Lung (tissue), 12 donors: Measurements from ENCODE around the gene DENND5A. TPM values are rescaled to one million over a fixed set of nuclear protein-coding genes. Genes with fewer than 3 reads are reported as not detected.

Experiments
- ATAC-seq: fragments of 200-7000 bp; cut with Tn5 transposase; one replicate; pipeline ENCODE4 v1.9.1; 2020; ENCODE audit warnings: moderate number of reproducible peaks; ENCODE audit not compliant: insufficient read depth, low FRiP score
- DNase-seq, 3 donors: peaks; one replicate each; pipeline ENCODE4 v3.0.0-alpha.2; 2013 to 2017
- H3K27ac ChIP-seq, 2 donors: one replicate each; pipeline ENCODE4 v1.5.1; 2013; ENCODE audit warnings: mild to moderate bottlenecking in 2 of 2, moderate library complexity in 2 of 2, control low read depth in 1 of 2, inconsistent platforms in 1 of 2, low read depth in 1 of 2, low read length in 1 of 2
- H3K27me3 ChIP-seq, 3 donors: one replicate each; pipeline ENCODE4 v1.5.1; 2013; ENCODE audit warnings: low read length in 2 of 3; ENCODE audit not compliant: control insufficient read depth in 3 of 3, insufficient read depth in 3 of 3
- H3K36me3 ChIP-seq, 4 donors: one replicate each; pipeline ENCODE4 v1.5.1; 2013; ENCODE audit warnings: low read length in 4 of 4, mild to moderate bottlenecking in 1 of 4, moderate library complexity in 1 of 4; ENCODE audit not compliant: control insufficient read depth in 4 of 4, insufficient read depth in 4 of 4
- H3K4me1 ChIP-seq, 5 donors: one replicate each; pipeline ENCODE4 v1.5.1; 2013; ENCODE audit warnings: low read length in 5 of 5, mild to moderate bottlenecking in 2 of 5, moderate library complexity in 1 of 5; ENCODE audit not compliant: control insufficient read depth in 5 of 5, insufficient read depth in 5 of 5
- H3K4me3 ChIP-seq: one replicate; pipeline ENCODE4 v1.5.1; 2013; ENCODE audit warnings: mild to moderate bottlenecking, control low read depth, moderate library complexity
- H3K9ac ChIP-seq, 2 donors: one replicate each; pipeline ENCODE4 v1.5.1; 2013; ENCODE audit warnings: low read length in 2 of 2, control low read depth in 1 of 2; ENCODE audit not compliant: insufficient read depth in 1 of 2
- H3K9me3 ChIP-seq, 4 donors: one replicate each; pipeline ENCODE4 v1.5.1; 2013; ENCODE audit warnings: low read length in 3 of 4, mild to moderate bottlenecking in 1 of 4, moderate library complexity in 1 of 4; ENCODE audit not compliant: control insufficient read depth in 4 of 4, insufficient read depth in 3 of 4
- CTCF ChIP-seq: IDR thresholded peaks from 2 replicates; pipeline ENCODE4 v1.5.1; 2012; ENCODE audit warnings: mild to moderate bottlenecking; ENCODE audit errors: control extremely low read depth, extremely low read depth
- WGBS, 2 donors: extraction: QIAGEN DNeasy Blood & Tissue Kit; methylation state at CpG; one replicate each; pipeline ENCODE4 v1.1.7; 2013; 5-methylcytosine and 5-hydroxymethylcytosine counted together
- polyA plus RNA-seq, 2 donors: library from polyadenylated mRNA; stranded (reverse); fragments of 200-250 nt; gene quantifications; one replicate each; pipeline ENCODE4 v1.2.1, GENCODE V29; 2013
- total RNA-seq, 2 donors: library from RNA; depleted of rRNA in 1 of 2; stranded (reverse); fragments of >200 nt in 1 of 2; gene quantifications; one replicate each; pipeline ENCODE4 v1.2.1, GENCODE V29; 2014 to 2021
- donor health status: control.
- donor health status: control.
- donor health status: Bipolar disorder and iron deficiency.
- donor health status: healthy.
- donor health status: DM: yes; HTN: yes; CAD: no.

The DENND5A gene
- total and polyA plus RNA-seq, 4 donors, result 20.8 to 152 (median 112) TPM

GRCh38 chr11:9143721-9144120, 121.4 kb downstream of the DENND5A start:
- H3K9me3 ChIP-seq, result no peaks in the 10 kb centered on the region
- no peak overlapping the region for H3K9ac ChIP-seq
- peaks cover 49 to 69% (median 58%) of the 10 kb centered on the region in 4 donors for H3K36me3 ChIP-seq
- H3K4me3 ChIP-seq, result no peak overlapping the region
- H3K4me1 ChIP-seq, result peaks cover 0 to 7% (median 0%) of the 10 kb centered on the region in 5 donors
- WGBS, 2 donors, result 98 to 100% methylated on average over 1 of the region's 1 CpG
- no peak overlapping the region for H3K27ac ChIP-seq
- H3K27me3 ChIP-seq, result no peaks in the 10 kb centered on the region
- TF ChIP-seq CTCF, result no peak
- ATAC-seq, result no peak
- no peak for DNase-seq

- H3K9me3 ChIP-seq, result no peaks in the 10 kb centered on the region
- H3K36me3 ChIP-seq, result peaks cover 51 to 59% (median 57%) of the 10 kb centered on the region in 4 donors
- H3K27me3 ChIP-seq, result no peaks in the 10 kb centered on the region
- peaks cover 0 to 9% (median 0%) of the 10 kb centered on the region in 5 donors for H3K4me1 ChIP-seq
- H3K27ac ChIP-seq, result no peak overlapping the region
- H3K9ac ChIP-seq, result no peak overlapping the region
- ATAC-seq (no peak), DNase-seq (no peak)
- no peak for TF ChIP-seq CTCF
- 94 to 97% methylated on average over 7 of the region's 7 CpGs for WGBS, 2 donors
- H3K4me3 ChIP-seq, result no peak overlapping the region
These were observed 122.4 kb downstream of the DENND5A start for GRCh38 chr11:9142732-9143131.

- ATAC-seq, result no peak
- Histone ChIP-seq H3K4me1 (peaks cover 0 to 12% (median 6%) of the 10 kb centered on the region in 5 donors), H3K36me3 (peaks cover 39 to 49% (median 44%) of the 10 kb centered on the region in 4 donors), H3K27me3 (no peaks in the 10 kb centered on the region), H3K27ac (no peak overlapping the region), H3K9me3 (no peaks in the 10 kb centered on the region), H3K9ac (no peak overlapping the region), H3K4me3 (no peak overlapping the region)
- TF ChIP-seq CTCF, result no peak
- no peak for DNase-seq
- WGBS, 2 donors, result 76 to 87% methylated on average over 7 of the region's 7 CpGs
These were observed 124.0 kb downstream of the DENND5A start for GRCh38 chr11:9141186-9141585.
